ENCODE measurements around the gene FCER2. TPM values are rescaled to one million over a fixed set of nuclear protein-coding genes. Genes with fewer than 3 reads are reported as not detected.

Gene FCER2
- total RNA-seq, 1 donor from 2014 or later = 0.30 TPM

- Histone ChIP-seq H3K36me3 (peaks cover 19% of the 10 kb centered on the region), H3K4me3 (peak within 1 kb of the TSS; percentile 97), H3K27me3 (ENCODE audit: low read depth) (peaks cover 40% of the 10 kb centered on the region), H3K27ac (replicated peaks) (peak within 1 kb of the TSS; percentile 87), H3K4me1 (peaks cover 21% of the 10 kb centered on the region), H3K9me3 (replicated peaks) (no peaks in the 10 kb centered on the region)
- TF ChIP-seq CTCF (IDR thresholded peaks at IDR 0.05; ENCODE audit: borderline replicate concordance) = peak; percentile 99
- intact Hi-C loops (cut with micrococcal nuclease) = no loop called here
- DNase-seq = peak; percentile 86
Measured at GRCh38 chr19:7680606-7681339, 21.2 kb downstream of the FCER2 start, which contains the start of gene TRAPPC5. Gene TRAPPC5 (plus strand): TSS chr19:7680833. CDS start chr19:7682254, 1,421 bp downstream.

- Histone ChIP-seq H3K4me3 (peak overlapping the region; percentile 97), H3K27me3 (ENCODE audit: low read depth) (peaks cover 44% of the 10 kb centered on the region)
Measured at GRCh38 chr19:7679771-7680605, 21.9 kb downstream of the FCER2 start.

GRCh38 chr19:7678971-7679751 lies 22.8 kb downstream of the FCER2 start:
- peaks cover 21% of the 10 kb centered on the region for H3K4me1 ChIP-seq
- no peak for DNase-seq
- peaks cover 19% of the 10 kb centered on the region for H3K36me3 ChIP-seq
- peaks cover under 1% of the 10 kb centered on the region for H3K9me3 ChIP-seq (replicated peaks)
- H3K27me3 ChIP-seq (ENCODE audit: low read depth) = peaks cover 44% of the 10 kb centered on the region
- H3K4me3 ChIP-seq = no peak overlapping the region
- intact Hi-C loops (cut with micrococcal nuclease) = no loop called here
- no peak overlapping the region for H3K27ac ChIP-seq (replicated peaks)
- no peak for TF ChIP-seq CTCF (IDR thresholded peaks at IDR 0.05; ENCODE audit: borderline replicate concordance)

More at GRCh38 chr19:7679771-7680605, 21.9 kb downstream of the FCER2 start:
- H3K36me3 ChIP-seq = peaks cover 19% of the 10 kb centered on the region
- no peaks in the 10 kb centered on the region for H3K9me3 ChIP-seq (replicated peaks)
- TF ChIP-seq CTCF (IDR thresholded peaks at IDR 0.05; ENCODE audit: borderline replicate concordance) = no peak
- no peak overlapping the region for H3K27ac ChIP-seq (replicated peaks)
- DNase-seq = no peak
- peaks cover 21% of the 10 kb centered on the region for H3K4me1 ChIP-seq
- intact Hi-C loops (cut with micrococcal nuclease) = no loop called here

GRCh38 chr19:7677669-7678311 lies 24.1 kb downstream of the FCER2 start:
- no peak for DNase-seq
- peaks cover 49% of the 10 kb centered on the region for H3K27me3 ChIP-seq (ENCODE audit: low read depth)

More at GRCh38 chr19:7677669-7678311, 24.1 kb downstream of the FCER2 start:
- Histone ChIP-seq H3K9me3 (replicated peaks) (peaks cover 8% of the 10 kb centered on the region), H3K4me3 (no peak overlapping the region), H3K36me3 (peaks cover 6% of the 10 kb centered on the region), H3K27ac (replicated peaks) (no peak overlapping the region), H3K4me1 (peaks cover 21% of the 10 kb centered on the region)
- no peak for TF ChIP-seq CTCF (IDR thresholded peaks at IDR 0.05; ENCODE audit: borderline replicate concordance)
- intact Hi-C loops (cut with micrococcal nuclease) = no loop called here
